Medulla oblongata (tissue), 1 donor: ENCODE measurements around the gene KLHL21.
"Not testable (repeated sequence)": the region's sequence is repeated elsewhere in the genome, so short reads cannot be mapped to it uniquely, and the experiment has no call there.

Experiments used
- DNase-seq: peaks from one replicate; pipeline ENCODE4 v3.0.0-alpha.2; 2015; ENCODE audit errors: extremely low spot score

Gene KLHL21, protein sequence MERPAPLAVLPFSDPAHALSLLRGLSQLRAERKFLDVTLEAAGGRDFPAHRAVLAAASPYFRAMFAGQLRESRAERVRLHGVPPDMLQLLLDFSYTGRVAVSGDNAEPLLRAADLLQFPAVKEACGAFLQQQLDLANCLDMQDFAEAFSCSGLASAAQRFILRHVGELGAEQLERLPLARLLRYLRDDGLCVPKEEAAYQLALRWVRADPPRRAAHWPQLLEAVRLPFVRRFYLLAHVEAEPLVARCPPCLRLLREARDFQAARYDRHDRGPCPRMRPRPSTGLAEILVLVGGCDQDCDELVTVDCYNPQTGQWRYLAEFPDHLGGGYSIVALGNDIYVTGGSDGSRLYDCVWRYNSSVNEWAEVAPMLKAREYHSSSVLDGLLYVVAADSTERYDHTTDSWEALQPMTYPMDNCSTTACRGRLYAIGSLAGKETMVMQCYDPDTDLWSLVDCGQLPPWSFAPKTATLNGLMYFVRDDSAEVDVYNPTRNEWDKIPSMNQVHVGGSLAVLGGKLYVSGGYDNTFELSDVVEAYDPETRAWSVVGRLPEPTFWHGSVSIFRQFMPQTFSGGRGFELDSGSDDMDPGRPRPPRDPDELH

DNA sequence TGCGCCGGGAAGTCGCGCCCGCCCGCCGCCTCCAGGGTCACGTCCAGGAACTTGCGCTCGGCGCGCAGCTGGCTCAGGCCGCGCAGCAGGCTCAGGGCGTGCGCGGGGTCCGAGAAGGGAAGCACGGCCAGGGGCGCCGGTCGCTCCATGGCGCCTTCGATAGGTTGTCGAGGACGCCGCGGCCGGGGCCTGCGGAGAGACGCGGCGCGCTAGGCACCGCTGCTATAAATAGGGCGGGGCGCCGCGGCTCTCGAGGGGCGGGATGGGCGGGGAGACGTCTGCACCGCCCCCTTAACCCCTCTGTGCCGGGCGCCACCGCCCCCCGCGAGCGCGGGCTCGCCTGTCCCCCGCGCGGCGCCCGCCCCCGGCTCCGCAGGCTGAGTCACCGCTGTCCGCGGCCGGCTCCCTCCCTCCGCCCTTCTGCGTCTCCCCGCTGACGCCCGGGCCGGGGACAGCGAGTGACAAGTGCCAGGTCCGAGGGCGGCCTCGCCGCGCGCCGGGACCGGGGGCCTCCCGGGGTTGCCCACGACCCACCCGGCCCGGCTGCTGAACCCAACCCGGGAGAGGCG, at the start of gene KLHL21:
Gene KLHL21 (minus strand): TSS at position 201 of the 569 bp plus-strand sequence. CDS start 52 bp downstream, at position 149.
- peak; percentile 89 for DNase-seq

DNA sequence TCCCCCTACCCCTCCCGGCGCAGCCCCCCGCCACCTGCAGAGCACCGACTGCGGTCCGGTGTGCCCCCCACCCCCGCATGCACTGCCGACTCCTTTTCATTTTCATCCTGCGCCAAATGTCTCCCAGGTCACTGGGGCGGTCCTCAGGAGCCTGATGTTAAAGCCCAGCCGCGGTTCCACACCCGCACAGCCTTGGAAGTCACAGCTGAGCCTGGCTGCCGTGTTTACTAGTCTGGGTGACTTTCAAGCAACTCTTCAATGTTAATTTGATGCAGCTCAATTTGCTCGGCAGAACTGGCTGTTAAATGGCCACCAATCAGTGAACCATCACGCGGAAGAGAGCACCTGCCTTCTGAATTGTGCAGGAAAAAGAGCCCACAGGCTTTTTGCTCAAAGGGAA, 49.2 kb upstream of the KLHL21 start:
- no peak for DNase-seq

DNA sequence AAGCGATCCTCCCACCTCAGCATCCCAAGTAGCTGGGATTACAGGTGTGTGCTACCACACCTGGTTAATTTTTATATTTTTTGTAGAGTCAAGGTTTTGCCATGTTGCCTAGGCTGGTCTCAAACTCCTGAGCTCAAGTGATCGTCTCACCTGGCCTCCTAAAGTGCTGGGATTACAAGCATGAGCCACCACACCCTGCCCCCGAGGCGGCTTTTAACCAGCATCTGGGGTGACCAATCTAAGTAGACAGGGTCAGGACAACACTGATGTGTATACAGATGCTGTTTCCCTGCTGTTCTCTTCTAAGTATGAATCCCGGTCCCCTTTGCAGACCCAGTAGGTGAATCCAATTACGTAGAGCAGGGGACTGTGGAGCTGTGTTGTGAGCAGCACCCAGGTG, 45.9 kb upstream of the KLHL21 start:
- no peak for DNase-seq

DNA sequence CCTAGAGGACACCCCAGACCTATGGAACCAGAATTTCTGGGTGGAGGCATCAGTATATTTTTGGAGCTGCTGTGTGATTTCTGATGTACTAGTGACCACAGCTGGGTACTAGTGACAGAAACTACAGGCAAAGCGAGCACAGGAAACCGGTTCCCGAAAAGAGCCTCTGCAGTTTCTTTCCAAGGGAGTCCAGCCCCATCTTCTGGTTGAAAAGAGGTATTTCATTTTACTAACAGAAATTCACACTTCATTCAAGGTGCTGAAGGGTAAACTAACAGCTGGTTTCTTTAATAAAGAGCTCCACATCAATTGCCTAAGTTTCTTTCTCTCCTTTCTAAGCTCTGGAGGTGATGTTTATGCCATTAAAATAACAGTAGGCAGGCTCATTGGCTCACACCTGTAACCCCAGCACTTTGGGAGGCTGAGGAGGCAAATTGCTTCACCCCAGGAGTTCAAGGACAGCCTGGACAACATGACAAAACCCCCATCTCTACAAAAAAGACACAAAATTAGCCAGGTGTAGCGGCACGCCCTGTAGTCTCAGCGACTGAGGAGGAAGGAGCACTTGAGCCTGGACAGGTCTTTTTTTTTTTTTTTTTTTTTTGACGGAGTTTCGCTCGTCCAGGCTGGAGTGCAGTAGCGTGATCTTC, 44.0 kb upstream of the KLHL21 start:
- DNase-seq: peak; percentile 63

DNA sequence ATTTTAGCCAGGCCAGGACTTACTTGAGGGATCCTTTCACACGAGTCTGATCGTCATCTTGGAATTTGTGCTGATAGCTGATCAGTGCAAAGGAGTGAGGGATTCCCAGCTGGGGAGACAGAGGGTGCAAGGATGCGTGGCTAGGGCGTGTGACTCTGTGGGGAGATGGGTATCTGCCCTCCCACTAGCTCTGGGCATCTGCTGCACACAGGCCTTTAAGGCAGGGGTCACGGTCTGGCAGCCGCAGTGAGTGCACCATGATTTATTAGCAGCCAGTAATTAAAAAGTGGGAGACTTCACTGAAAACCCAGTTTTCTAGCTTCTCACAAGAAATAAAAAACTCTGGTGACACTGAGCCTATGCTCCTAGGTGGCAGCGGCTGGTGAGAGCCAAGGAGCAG, 42.3 kb upstream of the KLHL21 start:
- DNase-seq: no peak

DNA sequence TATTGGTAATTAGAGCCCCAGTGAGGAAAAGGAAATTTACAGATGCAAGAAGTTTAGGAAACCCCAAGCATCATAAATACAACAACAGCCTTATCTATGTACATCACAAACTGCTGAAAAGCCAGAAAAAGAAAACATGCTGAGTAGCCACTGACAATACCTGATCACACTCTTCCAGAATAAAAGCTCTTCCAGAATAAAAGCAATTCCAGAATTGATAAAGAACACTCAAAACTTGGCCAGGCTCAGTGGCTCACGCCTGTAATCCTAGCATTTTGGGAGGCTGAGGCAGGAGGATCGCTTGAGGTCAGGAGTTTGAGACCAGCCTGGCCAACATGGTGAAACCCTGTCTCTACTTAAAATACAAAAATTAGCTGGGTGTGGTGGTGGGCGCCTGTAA, 38.2 kb upstream of the KLHL21 start:
- DNase-seq: not testable (repeated sequence)

DNA sequence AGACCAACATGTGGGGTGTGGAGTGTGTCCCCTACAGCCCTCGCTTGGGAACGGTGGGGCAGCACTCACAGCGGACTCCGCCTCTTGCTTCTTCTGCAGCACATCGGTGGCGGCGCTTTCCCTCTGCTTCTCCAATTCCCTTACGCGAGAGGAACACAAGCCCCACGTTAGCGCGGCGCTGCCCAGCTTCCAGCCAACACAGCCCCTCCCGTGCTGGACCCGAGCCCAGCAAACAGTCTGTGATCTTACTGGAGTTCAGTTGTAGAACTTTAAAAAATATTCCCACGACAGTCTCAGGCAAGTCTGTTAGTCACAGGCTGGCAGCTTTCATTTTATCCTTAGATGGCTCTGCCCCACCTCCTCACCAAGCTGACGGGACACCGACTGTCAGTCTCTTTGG, 35.6 kb upstream of the KLHL21 start:
- peak; percentile 49 for DNase-seq

DNA sequence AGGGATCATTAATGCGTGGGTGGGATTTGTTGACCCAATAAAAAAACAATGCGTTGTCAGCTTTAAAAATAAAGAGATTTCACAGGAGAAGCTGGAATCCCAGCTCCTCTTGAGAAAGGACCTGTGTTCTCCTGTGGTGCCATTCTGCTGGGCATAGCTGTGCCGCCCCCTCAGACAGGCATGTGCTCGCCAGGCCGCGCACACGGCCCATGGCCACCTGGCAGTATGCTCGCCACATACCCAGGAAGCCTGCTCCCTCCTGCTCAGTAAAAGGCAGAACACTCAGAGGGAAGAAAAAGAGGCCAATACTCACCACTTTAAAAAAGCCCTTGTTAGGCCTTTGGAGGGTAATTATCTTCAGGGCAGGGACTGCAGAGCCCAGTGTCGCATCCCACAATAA, 35.1 kb upstream of the KLHL21 start:
- DNase-seq: no peak

DNA sequence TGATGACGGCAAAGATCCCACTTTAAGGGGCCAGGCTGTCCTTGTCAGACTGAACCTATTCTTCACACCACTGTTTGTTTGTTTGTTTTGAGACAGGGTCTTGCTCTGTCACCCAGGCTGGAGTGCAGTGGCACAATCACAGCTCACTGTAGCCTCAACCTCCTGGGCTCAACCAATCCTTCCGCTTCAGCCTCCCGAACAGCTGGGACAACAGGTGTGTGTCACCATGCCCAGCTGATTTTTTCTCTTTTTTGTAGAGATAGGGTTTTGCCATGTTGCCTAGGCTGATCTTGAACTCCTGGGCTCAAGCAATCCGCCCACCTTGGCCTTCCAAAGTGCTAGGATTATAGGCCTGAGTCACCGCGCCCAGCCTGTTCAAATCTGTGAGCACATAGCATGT, 34.1 kb upstream of the KLHL21 start:
- DNase-seq: not testable (repeated sequence)

DNA sequence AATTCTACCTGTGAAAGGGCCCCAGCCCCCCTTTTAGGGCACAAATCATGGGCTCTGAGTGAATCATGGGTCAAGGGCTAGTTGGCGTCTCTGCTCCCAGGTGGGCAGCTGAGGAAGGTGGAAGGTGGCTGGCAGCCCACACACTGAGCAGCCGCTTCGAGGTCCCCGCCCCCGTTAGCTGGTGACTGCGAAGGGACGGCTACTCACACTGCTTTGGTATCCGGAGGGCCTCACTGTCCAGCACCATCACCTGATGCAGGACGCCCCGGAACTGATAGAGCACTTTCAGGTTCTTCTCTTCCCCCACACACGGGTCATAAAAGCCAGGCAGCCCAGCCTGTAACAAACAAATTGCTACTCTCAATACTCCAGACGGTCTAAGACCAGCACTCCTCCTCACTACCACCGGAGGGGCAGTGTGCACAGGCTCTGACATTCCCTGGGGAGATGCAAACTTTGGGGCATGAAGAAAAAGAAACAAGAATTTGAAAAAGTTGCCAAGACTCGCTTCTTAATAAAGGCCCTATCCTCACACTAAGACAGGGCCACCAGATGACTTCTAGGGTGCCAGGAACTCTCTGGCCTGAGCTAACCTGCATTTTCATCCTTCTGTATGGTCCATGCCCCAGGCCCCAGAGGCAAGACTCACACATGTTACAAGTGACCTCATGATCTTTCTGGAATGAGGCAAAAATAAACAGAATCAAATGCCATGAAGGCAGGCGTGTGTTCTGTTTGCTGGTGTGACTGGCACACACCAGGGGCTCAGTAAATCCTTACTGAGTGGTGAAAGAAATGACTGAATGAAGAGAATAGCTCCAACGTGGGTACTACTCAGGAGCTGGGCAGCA, 33.5 kb upstream of the KLHL21 start:
- DNase-seq: no peak

DNA sequence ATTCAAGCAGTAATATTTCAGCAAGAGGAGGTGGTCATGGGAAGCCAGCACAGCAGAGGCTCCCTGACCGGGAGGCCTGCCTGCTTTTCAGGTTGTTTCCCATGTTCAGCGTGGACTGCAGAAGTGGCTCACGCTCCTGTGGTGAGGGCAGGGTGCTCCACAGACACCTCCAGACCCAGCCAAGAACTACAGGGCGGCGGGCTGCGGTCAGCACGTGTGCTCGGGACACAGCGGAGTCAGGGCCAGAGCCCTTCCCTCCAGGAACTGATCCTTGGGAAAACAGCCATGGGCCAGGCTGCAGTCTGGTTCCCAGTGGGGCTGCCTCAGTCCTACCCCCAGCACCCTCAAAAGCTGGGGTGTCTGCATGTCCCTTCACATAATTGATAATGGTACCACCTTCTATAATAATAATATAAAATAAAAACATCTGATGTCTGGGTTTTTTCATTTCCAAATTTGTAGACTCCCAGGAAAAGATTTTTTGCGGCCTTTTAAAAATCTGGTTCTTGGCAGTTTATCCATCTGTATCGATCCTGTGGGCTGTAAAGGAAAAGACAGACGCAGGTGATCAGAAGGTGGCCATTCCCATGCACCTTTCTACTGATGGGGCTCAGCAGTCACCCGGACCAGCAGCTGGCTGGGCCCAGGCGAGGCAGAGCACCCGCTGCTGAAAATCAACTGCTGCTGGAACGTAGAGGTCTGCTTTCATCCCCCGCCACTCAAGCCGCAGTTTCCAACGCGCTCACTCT, 32.7 kb upstream of the KLHL21 start:
- no peak for DNase-seq

DNA sequence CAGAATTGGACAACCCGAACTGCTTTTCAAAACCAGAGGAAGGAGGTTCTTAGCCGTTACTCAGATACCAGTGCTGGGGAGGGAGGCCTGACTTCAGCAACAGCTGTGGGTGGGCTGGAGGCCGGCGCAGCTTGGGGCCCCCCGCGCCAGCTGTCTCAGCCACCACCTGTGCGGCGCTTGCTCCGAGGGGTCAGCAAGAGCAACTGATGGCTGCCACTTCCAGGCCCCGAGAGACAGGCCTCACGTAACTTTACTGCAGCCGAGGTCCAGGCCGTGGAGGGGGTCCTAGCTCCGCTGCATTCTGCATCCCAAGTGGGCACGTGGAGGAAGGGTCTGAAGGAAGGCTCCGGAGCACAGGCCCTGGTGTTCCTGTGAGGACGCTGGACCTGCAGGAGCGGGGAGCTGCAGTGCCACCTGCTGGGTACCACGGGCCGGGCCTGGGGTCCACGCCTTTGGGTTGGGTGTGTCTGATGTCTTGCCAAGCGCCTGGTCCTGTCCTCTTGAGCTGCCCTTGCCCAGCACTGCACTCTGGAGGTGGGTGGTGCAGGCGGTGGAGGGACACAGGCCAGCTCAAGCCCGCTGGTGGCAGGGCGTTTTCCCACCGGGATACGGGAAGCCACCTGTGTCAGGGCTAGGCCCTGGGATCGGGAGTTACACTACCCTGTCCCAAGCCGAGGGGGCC, 31.8 kb upstream of the KLHL21 start:
- no peak for DNase-seq

DNA sequence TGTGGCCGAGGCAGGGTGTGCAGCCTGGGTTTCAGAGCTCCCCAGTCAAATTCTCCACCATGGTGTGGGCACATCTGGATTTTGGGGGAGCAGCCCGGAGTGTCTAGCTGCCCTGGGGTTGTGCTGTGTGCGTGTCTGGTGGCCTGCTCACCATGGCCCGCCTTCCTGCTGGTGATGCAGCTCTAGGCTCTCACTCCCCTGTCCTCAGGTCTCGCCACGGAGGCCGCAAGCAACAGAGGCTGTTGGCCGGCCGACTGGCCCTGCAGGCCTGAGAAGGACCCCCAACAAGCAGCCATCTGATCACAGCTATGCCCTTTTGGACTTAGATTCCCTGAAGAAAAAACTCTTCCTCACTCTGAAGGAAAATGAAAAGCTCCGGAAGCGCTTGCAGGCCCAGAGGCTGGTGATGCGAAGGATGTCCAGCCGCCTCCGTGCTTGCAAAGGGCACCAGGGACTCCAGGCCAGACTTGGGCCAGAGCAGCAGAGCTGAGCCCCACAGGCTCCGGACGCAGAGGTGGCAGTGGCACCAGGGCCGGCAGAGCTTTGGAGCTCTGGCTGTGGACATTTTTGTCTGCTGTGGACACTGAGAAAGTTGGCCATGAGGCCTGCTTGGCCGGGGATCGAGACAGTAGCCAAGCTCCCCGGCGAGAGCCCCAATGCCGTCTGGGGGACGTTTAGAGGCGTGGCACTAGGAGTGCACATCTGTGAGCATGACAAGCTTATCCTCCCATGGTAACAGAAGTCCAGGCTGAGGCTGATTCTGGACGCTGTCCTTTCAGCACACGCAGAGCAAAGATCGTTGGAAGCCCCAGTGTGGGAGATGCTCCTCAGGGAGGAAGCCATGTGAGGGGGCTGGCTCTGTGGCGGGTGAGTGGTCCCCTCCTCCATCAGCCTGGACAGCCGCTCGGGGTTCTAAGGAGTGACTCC, 30.2 kb upstream of the KLHL21 start:
- DNase-seq: no peak

DNA sequence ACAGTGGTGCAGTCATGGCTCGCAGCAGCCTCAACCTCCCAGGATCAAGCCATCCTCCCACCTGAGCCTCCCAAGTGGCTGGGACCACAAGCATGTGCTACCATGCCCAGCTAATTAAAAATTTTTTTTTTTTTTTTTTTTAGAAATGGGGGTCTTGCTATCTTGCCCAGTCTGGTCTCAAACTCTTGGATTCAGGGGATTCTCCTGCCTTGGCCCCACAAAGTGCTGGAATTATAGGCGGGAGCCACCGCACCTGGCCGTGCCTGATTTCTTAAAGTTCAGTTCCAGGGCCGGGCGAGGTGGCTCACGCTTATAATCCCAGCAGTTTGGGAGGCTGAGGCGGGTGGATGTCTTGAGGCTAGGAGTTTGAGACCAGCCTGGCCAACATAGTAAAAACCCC, 28.4 kb upstream of the KLHL21 start:
- DNase-seq: no peak

DNA sequence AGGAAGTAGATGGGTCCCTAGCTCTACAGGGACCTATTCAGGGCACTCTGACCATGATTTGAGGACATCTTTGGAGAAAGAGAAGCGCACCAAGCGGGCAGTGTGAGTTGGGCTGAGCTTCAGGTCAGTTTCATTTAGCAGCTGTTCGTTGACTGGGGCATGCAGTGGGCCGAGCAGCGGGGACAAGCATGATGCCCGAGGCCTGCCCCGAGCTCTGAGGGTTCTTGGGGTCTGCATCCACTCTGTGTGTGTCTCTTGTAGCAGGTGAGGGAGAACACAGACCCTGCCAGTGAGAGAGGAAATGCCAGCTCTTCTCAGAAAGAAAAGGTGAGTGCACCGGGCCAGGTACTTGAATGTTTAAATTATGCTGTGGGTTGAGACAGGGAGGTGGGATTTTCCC, 27.4 kb upstream of the KLHL21 start:
- no peak for DNase-seq

DNA sequence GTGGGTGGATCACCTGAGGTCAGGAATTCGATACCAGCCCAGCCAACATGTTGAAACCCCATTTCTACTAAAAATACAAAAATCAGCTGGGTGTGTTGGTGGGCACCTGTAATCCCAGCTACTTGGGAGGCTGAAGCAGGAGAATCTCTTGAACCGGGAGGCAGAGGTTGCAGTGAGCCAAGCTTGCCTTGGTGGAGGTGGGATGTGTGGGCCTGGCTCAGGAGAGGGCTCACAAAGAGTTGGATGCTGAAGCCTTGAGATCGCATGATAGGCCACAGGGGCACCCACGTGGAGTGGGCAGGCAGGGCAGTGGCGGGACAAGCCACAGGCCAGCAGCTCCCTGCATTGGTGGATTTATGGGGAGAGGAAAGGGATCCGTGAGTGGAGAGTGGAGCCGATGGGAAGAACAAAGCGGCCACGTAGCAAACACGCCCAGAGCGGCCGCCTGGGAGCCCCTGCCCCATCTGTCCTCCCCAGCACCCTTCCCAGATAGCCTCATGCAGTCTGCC, 26.4 kb upstream of the KLHL21 start:
- no peak for DNase-seq

DNA sequence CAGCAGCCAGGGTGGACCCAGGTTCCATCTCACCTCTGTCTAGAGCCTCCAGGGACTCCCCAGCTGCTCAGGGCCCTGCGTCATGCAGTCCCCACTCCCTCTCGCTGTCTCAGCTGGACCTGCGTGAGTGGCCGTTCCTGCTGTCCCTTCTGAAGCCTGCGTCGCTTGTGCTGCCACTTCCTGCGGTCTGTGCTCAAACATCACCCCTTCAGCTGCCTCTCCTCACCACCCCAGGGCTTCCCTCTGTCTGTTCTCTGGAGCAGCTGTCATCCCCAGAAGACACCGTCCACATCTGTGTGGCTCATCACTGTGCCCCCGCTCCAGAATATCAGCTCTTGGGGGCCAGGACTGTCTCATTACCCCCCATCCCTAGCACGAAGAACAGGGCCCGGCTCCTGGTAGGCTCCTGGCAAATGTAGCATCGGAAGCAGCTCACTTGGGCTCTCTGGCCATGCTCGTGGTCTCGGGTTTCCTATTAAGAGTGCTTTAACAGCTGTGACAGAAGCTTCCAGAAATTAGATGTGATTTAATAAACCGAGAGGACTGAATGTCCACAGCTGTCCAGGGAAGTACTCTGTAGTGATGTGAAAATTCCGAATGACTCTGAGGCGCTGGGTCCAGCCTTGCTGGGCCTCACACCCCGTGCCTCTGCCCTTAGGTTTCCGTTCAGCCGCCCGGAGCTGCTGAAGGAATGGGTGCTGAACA, 25.3 kb upstream of the KLHL21 start:
- no peak for DNase-seq

DNA sequence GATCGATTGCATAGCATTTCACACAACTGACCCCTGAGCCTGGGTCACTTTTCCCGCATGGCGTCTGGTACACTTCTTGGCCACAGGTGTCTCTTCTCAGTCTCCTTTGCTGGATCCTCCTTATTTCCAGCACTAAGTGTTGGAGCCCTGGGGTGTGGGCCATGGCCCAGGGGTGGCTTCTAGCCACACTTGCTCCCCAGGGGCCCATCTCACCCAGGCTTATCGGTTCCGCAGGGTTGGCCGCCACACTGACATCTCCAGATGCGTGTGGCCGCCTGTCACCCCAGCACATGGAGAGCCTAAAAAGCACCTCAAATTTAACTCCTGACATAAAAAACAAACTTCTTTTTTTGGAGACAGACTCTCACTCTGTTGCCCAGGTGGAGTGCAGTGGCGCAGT, 24.4 kb upstream of the KLHL21 start:
- no peak for DNase-seq
